ENCODE results near the gene SAMD8. TPM values are rescaled to one million over a fixed set of nuclear protein-coding genes. Genes with fewer than 3 reads are reported as not detected.

The SAMD8 gene
- total and polyA plus RNA-seq, 7 donors, result 10.8 to 44.2 (median 35.1) TPM

DNA sequence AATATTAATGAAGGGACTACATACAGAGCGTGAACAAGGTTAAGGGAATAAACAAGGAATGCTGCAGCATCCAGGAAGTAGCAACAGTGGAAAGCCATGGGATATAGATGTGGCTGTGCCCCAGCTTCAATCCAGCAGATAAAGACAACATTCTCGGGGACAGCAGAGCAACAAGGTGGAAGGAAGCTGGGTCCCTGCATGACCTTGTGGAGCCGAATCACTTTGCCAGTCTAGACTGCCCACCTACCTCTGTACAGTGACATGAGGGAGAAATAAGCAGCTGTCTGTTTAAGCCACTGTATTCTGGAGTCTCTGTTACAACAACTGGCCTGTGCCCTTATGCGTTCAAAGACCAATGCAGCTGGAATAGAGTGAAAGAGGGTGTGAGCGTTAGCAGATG, 30.1 kb upstream of the SAMD8 start:
- ATAC-seq, result no peak
- no peak overlapping the region for H3K27ac ChIP-seq
- DNase-seq, result no peak
- peaks cover 0 to 7% of the 10 kb centered on the region in 2 donors for H3K36me3 ChIP-seq (ENCODE audit: insufficient read depth in 1 of 2, low read depth in 1 of 2)
- H3K4me3 ChIP-seq, result no peak overlapping the region
- H3K9me3 ChIP-seq, result peaks cover 5% of the 10 kb centered on the region
- TF ChIP-seq, protein P1, sequence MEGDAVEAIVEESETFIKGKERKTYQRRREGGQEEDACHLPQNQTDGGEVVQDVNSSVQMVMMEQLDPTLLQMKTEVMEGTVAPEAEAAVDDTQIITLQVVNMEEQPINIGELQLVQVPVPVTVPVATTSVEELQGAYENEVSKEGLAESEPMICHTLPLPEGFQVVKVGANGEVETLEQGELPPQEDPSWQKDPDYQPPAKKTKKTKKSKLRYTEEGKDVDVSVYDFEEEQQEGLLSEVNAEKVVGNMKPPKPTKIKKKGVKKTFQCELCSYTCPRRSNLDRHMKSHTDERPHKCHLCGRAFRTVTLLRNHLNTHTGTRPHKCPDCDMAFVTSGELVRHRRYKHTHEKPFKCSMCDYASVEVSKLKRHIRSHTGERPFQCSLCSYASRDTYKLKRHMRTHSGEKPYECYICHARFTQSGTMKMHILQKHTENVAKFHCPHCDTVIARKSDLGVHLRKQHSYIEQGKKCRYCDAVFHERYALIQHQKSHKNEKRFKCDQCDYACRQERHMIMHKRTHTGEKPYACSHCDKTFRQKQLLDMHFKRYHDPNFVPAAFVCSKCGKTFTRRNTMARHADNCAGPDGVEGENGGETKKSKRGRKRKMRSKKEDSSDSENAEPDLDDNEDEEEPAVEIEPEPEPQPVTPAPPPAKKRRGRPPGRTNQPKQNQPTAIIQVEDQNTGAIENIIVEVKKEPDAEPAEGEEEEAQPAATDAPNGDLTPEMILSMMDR (IDR thresholded peaks at IDR 0.05), result no peak
- H3K4me1 ChIP-seq, result peaks cover 14% of the 10 kb centered on the region
- peaks cover 0 to 2% (median 0%) of the 10 kb centered on the region in 3 donors for H3K27me3 ChIP-seq (ENCODE audit: insufficient read depth in 3 of 3, low read length in 2 of 3)
- intact Hi-C loops (cut with DNase I), result no loop called here
- 95 to 97% (median 96%) methylated on average over 5 of the region's 5 CpGs for WGBS, 3 donors

DNA sequence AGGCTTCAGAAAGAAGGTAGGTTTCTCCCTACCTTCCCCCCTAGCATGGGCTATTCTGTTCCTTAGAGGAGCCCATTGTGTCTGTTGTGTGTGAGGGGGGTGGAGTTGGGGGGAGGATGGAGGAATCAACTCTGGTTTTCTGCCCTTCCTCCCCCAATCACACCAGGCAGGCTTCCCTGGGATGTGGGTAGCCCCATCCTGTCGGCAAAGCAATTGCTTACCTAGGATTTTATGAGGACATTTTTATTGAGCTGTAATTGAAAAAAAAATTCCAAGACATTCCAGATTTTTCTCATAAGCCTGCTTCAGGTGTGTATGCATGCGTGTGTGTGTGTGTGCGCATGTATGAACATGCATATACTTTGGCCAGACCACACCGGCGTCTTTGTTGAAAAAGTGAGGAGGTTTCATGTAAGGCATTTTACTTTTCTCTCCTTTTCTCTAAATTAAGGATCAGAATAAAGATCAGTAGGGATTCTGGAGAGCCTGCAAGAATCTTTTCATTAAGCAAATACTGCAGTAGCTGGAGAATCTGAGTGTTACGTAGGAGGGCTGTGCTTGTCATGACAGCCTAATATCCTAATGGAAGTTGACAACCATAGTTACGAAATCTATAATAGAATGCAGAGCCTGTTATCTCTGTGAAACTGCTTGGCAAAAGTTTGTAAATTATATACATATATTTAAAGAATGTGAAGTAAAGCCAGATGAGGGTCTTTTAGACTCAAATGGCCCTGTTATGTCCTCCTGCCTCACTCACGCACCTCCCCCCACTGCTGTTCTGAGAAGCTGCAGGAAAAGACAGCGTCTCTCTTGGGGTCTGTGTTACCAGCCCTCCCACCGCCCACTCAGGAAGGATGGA, 27.3 kb upstream of the SAMD8 start:
- 79 to 87% (median 85%) methylated on average over 10 of the region's 10 CpGs for WGBS, 3 donors
- no peak overlapping the region for H3K27ac ChIP-seq
- peaks cover 5% of the 10 kb centered on the region for H3K9me3 ChIP-seq
- peaks cover 0 to 7% of the 10 kb centered on the region in 2 donors for H3K36me3 ChIP-seq (ENCODE audit: insufficient read depth in 1 of 2, low read depth in 1 of 2)
- no peak for DNase-seq
- no peak for ATAC-seq
- intact Hi-C loops (cut with DNase I), result no loop called here
- TF ChIP-seq, protein P1 (IDR thresholded peaks at IDR 0.05), result no peak
- peaks cover 5% of the 10 kb centered on the region for H3K4me1 ChIP-seq
- H3K27me3 ChIP-seq (ENCODE audit: insufficient read depth in 3 of 3, low read length in 2 of 3), result peaks cover 0 to 2% (median 0%) of the 10 kb centered on the region in 3 donors
- no peak overlapping the region for H3K4me3 ChIP-seq

DNA sequence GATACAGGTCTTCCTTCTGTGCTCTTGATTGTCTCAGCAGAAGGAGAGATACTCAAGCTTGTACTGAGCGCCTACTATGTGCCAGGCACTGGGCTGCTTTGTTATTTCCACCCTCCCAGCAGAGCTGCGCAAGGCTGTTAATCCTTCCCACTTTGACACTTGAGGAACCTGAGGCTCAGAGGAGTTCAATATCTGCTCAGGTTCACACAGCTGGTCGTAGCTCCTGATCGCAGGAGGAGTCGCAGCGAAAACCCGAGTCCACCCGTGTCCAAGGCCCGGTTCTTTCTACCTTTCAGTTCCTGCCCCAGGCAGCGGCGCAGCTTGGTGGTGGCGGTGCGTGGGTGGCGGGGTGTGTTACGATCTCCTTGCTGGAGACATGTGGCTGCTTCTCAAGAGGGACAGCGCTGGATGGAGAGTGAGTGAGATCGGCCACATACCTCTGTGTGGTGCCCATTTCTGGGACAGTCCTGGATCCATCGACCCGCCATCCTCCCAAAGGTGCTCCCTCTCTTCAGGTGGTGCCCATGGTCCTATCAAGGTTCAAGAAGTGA, 26.5 kb upstream of the SAMD8 start:
- intact Hi-C loops (cut with DNase I), result loop anchor here in 1 of 2 donors (5.0 kb wide), 1 partner anchor 33 kb away; no protein-coding TSS in a partner anchor
- DNase-seq (peak in 1 of 2 donors; percentile 29), ATAC-seq (no peak)
- Histone ChIP-seq H3K36me3 (ENCODE audit: insufficient read depth in 1 of 2, low read depth in 1 of 2) (peaks cover 0 to 11% of the 10 kb centered on the region in 2 donors), H3K27me3 (ENCODE audit: insufficient read depth in 3 of 3, low read length in 2 of 3) (peaks cover 0 to 2% (median 0%) of the 10 kb centered on the region in 3 donors), H3K27ac (no peak overlapping the region), H3K4me1 (no peaks in the 10 kb centered on the region), H3K9me3 (peaks cover 5% of the 10 kb centered on the region), H3K4me3 (no peak overlapping the region)
- WGBS, 3 donors, result 93 to 97% (median 93%) methylated on average over 19 of the region's 19 CpGs
- TF ChIP-seq, protein P1 (IDR thresholded peaks at IDR 0.05), result no peak

DNA sequence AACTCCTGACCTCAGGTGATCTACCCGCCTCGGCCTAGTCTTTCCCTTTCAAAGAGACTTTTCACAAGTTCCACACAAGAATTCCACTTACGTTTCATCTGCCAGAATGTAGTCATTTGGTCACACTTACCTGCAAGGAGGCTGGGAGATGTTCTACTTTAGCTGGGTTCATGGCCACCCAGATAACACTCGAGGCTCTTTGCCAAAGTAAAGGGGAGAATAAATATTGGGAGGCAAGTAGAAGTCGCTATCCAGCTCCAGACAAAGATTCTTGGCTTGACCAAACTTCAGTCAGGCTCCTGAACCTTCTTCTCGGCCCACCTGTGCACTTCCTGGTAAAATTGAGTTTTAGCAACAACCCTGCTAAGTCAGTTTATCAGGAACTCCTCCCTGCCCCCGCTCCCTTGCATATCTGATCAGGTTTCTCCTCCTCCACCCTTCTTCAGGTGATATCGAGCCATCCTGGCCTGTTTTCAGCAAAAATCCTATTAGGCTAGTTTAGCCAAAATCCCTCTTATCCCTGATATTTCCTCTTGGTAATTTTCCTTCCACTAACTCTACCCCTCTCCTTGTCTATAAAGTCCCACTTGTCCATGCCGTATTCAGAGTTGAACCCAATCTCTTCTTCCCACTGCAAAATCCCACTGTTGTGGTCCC, 25.1 kb upstream of the SAMD8 start:
- no peak overlapping the region for H3K27ac ChIP-seq
- peaks cover 0 to under 1% (median 0%) of the 10 kb centered on the region in 3 donors for H3K27me3 ChIP-seq (ENCODE audit: insufficient read depth in 3 of 3, low read length in 2 of 3)
- no peaks in the 10 kb centered on the region for H3K4me1 ChIP-seq
- ATAC-seq, result no peak
- TF ChIP-seq, protein P1 (IDR thresholded peaks at IDR 0.05), result no peak
- H3K36me3 ChIP-seq (ENCODE audit: insufficient read depth in 1 of 2, low read depth in 1 of 2), result peaks cover 0 to 16% of the 10 kb centered on the region in 2 donors
- H3K4me3 ChIP-seq, result no peak overlapping the region
- WGBS, 3 donors, result 95 to 96% (median 96%) methylated on average over 9 of the region's 9 CpGs
- intact Hi-C loops (cut with DNase I), result loop anchor here in 1 of 2 donors (5.0 kb wide), 1 partner anchor 34 kb away; no protein-coding TSS in a partner anchor
- peaks cover 5% of the 10 kb centered on the region for H3K9me3 ChIP-seq
- no peak for DNase-seq
